HG03045 (cell line): Measurements from ENCODE around the gene EVA1B.

Experiments used
- ATAC-seq: cut with Tn5 transposase; IDR thresholded peaks from one replicate; pipeline ENCODE4 v1.9.1; 2021; ENCODE audit warnings: mild to moderate bottlenecking, moderate library complexity; ENCODE audit not compliant: unreplicated experiment

The EVA1B gene

GRCh38 chr1:36284061-36284460, 39.4 kb downstream of the EVA1B start:
- ATAC-seq, result no peak

- no peak for ATAC-seq
Measured at GRCh38 chr1:36279789-36280296, 43.6 kb downstream of the EVA1B start.

- no peak for ATAC-seq
Measured at GRCh38 chr1:36279110-36279788, 44.2 kb downstream of the EVA1B start.

- ATAC-seq, result no peak
Measured at GRCh38 chr1:36276688-36277087, 46.8 kb downstream of the EVA1B start.

GRCh38 chr1:36274201-36274600, 49.2 kb downstream of the EVA1B start:
- ATAC-seq, result no peak

- no peak for ATAC-seq
Measured at GRCh38 chr1:36273024-36273423, 50.4 kb downstream of the EVA1B start.
